ENCODE measurements around the gene LRMDA.
"Not testable (repeated sequence)": the region's sequence is repeated elsewhere in the genome, so short reads cannot be mapped to it uniquely, and the experiment has no call there.

The LRMDA gene

DNA sequence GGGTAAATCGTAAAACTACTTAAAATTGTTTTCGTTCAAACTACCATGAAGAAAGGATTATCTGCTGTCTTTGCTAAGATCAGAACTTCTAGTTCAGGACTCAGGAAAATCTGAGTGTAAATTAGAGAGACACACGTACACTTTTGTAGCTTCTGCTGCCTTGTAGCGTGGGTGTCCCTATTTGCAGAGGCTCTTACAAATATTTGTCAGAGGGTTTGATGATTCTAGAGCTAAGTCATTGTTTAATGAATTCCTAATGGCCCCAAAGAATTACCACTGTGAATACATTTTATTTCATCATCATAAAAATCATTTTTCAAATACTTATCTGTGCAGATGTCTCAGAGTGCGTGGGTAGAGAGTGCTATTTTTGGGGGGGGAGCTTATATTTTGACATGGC lies 314.9 kb downstream of the LRMDA start:
- TF ChIP-seq, protein P1, sequence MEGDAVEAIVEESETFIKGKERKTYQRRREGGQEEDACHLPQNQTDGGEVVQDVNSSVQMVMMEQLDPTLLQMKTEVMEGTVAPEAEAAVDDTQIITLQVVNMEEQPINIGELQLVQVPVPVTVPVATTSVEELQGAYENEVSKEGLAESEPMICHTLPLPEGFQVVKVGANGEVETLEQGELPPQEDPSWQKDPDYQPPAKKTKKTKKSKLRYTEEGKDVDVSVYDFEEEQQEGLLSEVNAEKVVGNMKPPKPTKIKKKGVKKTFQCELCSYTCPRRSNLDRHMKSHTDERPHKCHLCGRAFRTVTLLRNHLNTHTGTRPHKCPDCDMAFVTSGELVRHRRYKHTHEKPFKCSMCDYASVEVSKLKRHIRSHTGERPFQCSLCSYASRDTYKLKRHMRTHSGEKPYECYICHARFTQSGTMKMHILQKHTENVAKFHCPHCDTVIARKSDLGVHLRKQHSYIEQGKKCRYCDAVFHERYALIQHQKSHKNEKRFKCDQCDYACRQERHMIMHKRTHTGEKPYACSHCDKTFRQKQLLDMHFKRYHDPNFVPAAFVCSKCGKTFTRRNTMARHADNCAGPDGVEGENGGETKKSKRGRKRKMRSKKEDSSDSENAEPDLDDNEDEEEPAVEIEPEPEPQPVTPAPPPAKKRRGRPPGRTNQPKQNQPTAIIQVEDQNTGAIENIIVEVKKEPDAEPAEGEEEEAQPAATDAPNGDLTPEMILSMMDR (IDR thresholded peaks at IDR 0.05; ENCODE audit: control insufficient read depth, extremely low read depth, insufficient read depth): no peak
- no peak overlapping the region for H3K4me3 ChIP-seq (ENCODE audit: low read depth, low read length)
- no peak for DNase-seq (ENCODE audit: low read depth)

DNA sequence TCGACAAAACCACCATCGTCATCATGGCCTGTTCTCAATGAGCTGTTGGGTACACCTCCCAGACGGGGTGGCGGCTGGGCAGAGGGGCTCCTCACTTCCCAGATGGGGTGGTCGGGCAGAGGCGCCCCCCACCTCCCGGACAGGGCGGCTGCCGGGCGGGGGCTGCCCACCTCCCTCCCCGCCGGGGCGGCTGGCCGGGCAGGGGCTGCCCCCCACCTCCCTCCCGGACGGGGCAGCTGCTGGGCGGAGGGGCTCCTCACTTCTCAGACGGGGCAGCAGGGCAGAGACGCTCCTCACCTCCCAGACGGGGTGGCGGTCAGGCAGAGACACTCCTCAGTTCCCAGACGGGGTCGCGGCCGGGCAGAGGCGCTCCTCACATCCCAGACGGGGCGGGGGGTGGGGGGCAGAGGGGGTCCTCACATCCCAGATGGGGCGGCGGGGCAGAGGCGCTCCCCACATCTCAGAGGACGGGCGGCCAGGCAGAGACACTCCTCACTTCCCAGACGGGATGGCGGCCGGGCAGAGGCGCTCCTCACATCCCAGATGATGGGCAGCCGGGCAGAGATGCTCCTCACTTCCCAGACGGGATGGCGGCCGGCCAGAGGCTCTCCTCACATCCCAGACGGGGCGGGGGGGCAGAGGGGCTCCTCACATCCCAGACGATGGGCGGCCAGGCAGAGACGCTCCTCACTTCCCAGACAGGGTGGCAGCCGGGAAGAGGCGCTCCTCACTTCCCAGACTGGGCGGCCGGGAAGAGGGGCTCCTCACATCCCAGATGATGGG lies 318.9 kb downstream of the LRMDA start:
- DNase-seq (ENCODE audit: low read depth); H3K4me3 ChIP-seq (ENCODE audit: low read depth, low read length): not testable (repeated sequence)

DNA sequence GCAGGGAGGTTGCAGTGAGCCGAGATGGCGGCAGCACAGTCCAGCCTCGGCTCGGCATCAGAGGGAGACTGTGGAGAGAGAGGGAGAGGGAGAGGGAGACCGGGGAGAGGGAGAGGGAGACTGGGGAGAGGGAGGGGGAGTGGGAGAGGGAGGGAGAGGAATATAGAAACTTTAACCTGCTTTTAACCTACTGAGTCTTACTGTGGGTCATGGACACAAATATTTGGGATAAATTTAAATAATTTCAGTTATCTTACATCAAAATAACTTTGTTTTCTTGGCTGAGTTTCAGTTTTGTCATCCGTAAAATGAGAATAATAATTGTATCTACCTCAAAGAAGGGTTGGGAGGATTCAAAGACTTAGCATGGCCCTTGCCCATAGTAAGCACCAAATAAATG lies 319.8 kb downstream of the LRMDA start:
- DNase-seq (ENCODE audit: low read depth): no peak
- no peak overlapping the region for H3K4me3 ChIP-seq (ENCODE audit: low read depth, low read length)
- TF ChIP-seq, protein P1 (IDR thresholded peaks at IDR 0.05; ENCODE audit: control insufficient read depth, extremely low read depth, insufficient read depth): no peak

DNA sequence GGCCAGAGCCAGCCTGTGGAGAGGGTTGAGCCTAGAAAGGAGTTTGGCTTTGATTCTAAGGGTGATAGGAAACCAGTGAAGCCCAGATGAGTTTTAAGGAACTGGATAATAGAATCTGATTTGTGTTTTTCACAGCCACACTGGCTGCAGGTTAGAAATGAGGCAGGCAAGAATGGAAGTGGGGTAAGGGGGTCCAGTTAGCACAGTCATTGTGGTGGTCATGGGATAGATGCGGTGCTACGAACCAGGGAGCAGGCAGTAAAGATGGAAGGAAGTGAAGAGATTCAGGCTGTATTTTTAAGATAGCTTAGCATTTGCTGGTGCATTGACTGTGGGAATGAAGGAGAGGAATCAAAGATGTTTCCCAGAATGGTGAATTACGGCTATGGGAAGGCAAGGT lies 322.2 kb downstream of the LRMDA start:
- DNase-seq (ENCODE audit: low read depth): no peak
- H3K4me3 ChIP-seq (ENCODE audit: low read depth, low read length): no peak overlapping the region
- TF ChIP-seq, protein P1 (IDR thresholded peaks at IDR 0.05; ENCODE audit: control insufficient read depth, extremely low read depth, insufficient read depth): no peak

DNA sequence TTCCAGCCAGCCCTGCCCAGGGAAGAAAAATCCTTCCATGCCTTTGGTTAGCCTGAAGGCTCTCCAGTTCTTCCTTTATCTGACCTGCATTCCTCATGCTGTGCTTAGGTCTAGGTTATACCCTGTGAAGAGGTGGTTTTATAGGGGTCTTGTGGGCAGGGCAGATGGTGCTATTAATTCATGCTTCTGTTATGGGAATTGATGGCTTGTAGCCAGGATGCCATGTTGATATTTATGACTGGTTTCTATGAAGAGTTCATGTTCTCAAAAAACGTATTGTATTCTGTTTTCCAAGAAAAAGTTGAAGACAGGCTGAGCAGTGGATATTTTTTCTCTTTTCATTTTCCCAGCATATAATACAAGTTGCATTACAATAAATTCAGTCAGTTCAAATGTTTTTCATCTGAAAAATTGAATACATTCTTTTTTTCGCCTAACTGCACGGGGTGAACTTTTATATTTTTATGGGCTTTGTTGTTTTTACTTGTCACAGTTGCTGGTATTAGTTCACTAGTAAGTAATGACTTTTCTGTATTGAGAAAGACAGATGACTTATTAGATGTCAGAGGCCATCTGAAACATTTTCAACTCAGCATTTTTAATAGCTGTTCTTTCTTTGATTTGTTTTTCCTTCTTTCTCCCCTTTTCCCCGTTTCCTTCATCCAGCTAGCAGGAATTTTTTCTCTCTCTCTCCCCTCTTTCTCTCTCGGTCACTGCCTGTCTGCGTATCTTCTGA lies 322.8 kb downstream of the LRMDA start:
- no peak overlapping the region for H3K4me3 ChIP-seq (ENCODE audit: low read depth, low read length)
- no peak for DNase-seq (ENCODE audit: low read depth)
- TF ChIP-seq, protein P1 (IDR thresholded peaks at IDR 0.05; ENCODE audit: control insufficient read depth, extremely low read depth, insufficient read depth): no peak

DNA sequence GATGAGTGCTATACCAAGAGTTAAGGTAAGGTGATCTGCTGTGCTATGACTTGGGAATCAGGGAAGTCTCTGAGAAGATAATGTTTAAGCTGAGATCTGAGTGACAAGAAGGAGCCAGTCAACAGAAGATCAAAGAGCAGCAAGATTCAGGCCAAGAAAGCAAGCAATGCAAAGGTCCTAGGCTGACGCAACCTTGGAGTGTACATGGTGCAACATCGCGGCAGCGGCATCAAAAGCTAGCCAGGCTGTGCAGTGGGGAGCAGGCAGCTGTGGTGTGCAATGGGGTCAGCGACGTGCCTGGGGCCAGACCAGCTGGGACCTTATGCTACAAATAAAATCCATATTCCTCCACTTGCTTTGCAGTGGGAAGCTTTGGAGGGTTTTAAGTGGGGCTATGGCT lies 324.1 kb downstream of the LRMDA start:
- H3K4me3 ChIP-seq (ENCODE audit: low read depth, low read length): no peak overlapping the region
- TF ChIP-seq, protein P1 (IDR thresholded peaks at IDR 0.05; ENCODE audit: control insufficient read depth, extremely low read depth, insufficient read depth): no peak
- no peak for DNase-seq (ENCODE audit: low read depth)

DNA sequence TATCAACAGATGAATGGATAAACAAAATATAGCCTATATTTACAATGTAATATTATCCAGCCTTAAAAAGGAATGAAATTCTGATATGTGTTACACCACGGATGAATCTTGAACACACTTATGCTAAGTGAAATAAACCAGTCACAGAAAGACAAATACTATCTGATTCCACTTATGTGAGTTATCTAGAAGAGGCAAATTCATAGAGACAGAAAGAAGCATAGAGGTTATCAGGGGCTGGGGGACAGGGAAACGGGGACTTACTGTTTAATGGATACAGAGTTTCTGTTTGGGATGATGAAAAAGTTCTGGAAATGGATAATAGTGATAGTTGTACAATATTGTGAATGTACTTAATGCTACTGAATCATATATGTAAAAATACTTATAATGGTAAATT lies 329.9 kb downstream of the LRMDA start:
- TF ChIP-seq, protein P1 (IDR thresholded peaks at IDR 0.05; ENCODE audit: control insufficient read depth, extremely low read depth, insufficient read depth): no peak
- no peak overlapping the region for H3K4me3 ChIP-seq (ENCODE audit: low read depth, low read length)
- no peak for DNase-seq (ENCODE audit: low read depth)

Data from LNCaP clone FGC (cell line).